ENCODE measurements around the gene ARMC9. TPM values are rescaled to one million over a fixed set of nuclear protein-coding genes. Genes with fewer than 3 reads are reported as not detected.

ARMC9 gene
- total RNA-seq, 1 experiment from 2014 or later: 16.4 TPM

GRCh38 chr2:231412618-231412963, 214.2 kb downstream of the ARMC9 start:
- Histone ChIP-seq H3K9me2 (ENCODE audit: insufficient read depth) (no peaks in the 10 kb centered on the region), H2AFZ (ENCODE audit: low read depth, low read length, poor library complexity, severe bottlenecking) (no peak overlapping the region), H3K79me2 (ENCODE audit: insufficient read depth, low read length) (no peaks in the 10 kb centered on the region), H3K4me2 (ENCODE audit: low read length) (peak overlapping the region; percentile 88), H3K36me3 (ENCODE audit: control insufficient read depth in 1 of 2, insufficient read depth in 2 of 2, low read length in 2 of 2) (no peaks in the 10 kb centered on the region), H3K9me3 (ENCODE audit: control insufficient read depth in 1 of 2, insufficient read depth in 1 of 2, low read depth in 1 of 2, low read length in 2 of 2) (peaks cover 6 to 14% of the 10 kb centered on the region in 2 experiments; a peak in 2 of 4 replicates), H3K4me3 (replicated peaks in 1 of 2; ENCODE audit: low read depth in 1 of 2, low read length in 2 of 2) (peak overlapping the region; percentile 1 to 59; a peak in 1 of 4 replicates), H3K27ac (ENCODE audit: low read depth, low read length) (no peak overlapping the region; the same call in 1 of the 2 replicates), H3K9ac (ENCODE audit: low read length) (peak overlapping the region; percentile 17; the same call in 1 of the 2 replicates), H3K4me1 (ENCODE audit: control insufficient read depth in 1 of 2, insufficient read depth in 2 of 2, low read length in 2 of 2) (peaks cover 0 to 13% of the 10 kb centered on the region in 2 experiments; a peak in 1 of 4 replicates), H3K27me3 (ENCODE audit: insufficient read depth, low read length) (no peaks in the 10 kb centered on the region), H4K20me1 (ENCODE audit: insufficient read depth) (no peaks in the 10 kb centered on the region)
- POLR2A ChIA-PET: no interaction called here
- RAD21 ChIA-PET (ENCODE audit: low non-redundant PET in 1 of 2, low total read pairs in 2 of 2, uncharacterized antibody in 2 of 2, unreplicated experiment in 2 of 2): no interaction called here
- TF ChIP-seq SP1 (IDR thresholded peaks at IDR 0.05; ENCODE audit: low read depth) (no peak), REST (IDR thresholded peaks at IDR 0.05; ENCODE audit: low read depth) (no peak), TCF7L2 (IDR thresholded peaks at IDR 0.05; ENCODE audit: borderline replicate concordance, extremely low read depth, insufficient read depth, insufficient read length) (no peak), YY1 (IDR thresholded peaks at IDR 0.05; ENCODE audit: extremely low read depth, insufficient replicate concordance, low read depth, low read length) (no peak), SRF (IDR thresholded peaks at IDR 0.05; ENCODE audit: low read depth) (no peak)
- ATAC-seq (peak; percentile 6), DNase-seq (ENCODE audit: low read depth, low spot score) (no peak)
- intact Hi-C loops (cut with micrococcal nuclease): loop anchor here (1.0 to 5.0 kb wide), 3 partner anchors 115 to 308 kb away; no protein-coding TSS in a partner anchor
- no TSS peak for BruUV-seq (replicated peaks)
- CTCF ChIA-PET: interaction anchor here (1.0 to 1.4 kb wide), 3 partner anchors 164 to 412 kb away, joined by 3 to 4 read pairs (median 3); no protein-coding TSS in a partner anchor
